Measurements from ENCODE around the gene NTN4.
"Not testable (repeated sequence)": the region's sequence is repeated elsewhere in the genome, so short reads cannot be mapped to it uniquely, and the experiment has no call there.

The NTN4 gene

GRCh38 chr12:95755261-95755865, 35.2 kb downstream of the NTN4 start:
- no peak for DNase-seq (ENCODE audit: low spot score)

- DNase-seq (ENCODE audit: low spot score) = not testable (repeated sequence)
Measured at GRCh38 chr12:95746062-95746461, 44.5 kb downstream of the NTN4 start.

- DNase-seq (ENCODE audit: low spot score) = no peak
Measured at GRCh38 chr12:95742586-95742985, 48.0 kb downstream of the NTN4 start.

GRCh38 chr12:95741635-95742034, 48.9 kb downstream of the NTN4 start:
- DNase-seq (ENCODE audit: low spot score) = no peak

GRCh38 chr12:95740751-95741150, 49.8 kb downstream of the NTN4 start:
- DNase-seq (ENCODE audit: low spot score) = no peak

- DNase-seq (ENCODE audit: low spot score) = no peak
Measured at GRCh38 chr12:95739561-95740313, 50.8 kb downstream of the NTN4 start.

- DNase-seq (ENCODE audit: low spot score) = no peak
Measured at GRCh38 chr12:95738024-95738611, 52.4 kb downstream of the NTN4 start.

GRCh38 chr12:95736631-95737030, 53.9 kb downstream of the NTN4 start:
- no peak for DNase-seq (ENCODE audit: low spot score)

GRCh38 chr12:95735728-95736127, 54.8 kb downstream of the NTN4 start:
- not testable (repeated sequence) for DNase-seq (ENCODE audit: low spot score)

- no peak for DNase-seq (ENCODE audit: low spot score)
Measured at GRCh38 chr12:95733141-95733825, 57.3 kb downstream of the NTN4 start.

- no peak for DNase-seq (ENCODE audit: low spot score)
Measured at GRCh38 chr12:95731519-95731958, 59.0 kb downstream of the NTN4 start.

GRCh38 chr12:95730457-95730856, 60.1 kb downstream of the NTN4 start:
- no peak for DNase-seq (ENCODE audit: low spot score)

GRCh38 chr12:95726903-95727302, 63.7 kb downstream of the NTN4 start:
- DNase-seq (ENCODE audit: low spot score) = no peak

GRCh38 chr12:95724767-95725166, 65.8 kb downstream of the NTN4 start:
- no peak for DNase-seq (ENCODE audit: low spot score)

GRCh38 chr12:95723693-95724384, 66.7 kb downstream of the NTN4 start:
- DNase-seq (ENCODE audit: low spot score) = no peak

GRCh38 chr12:95721320-95721719, 69.2 kb downstream of the NTN4 start:
- no peak for DNase-seq (ENCODE audit: low spot score)

- no peak for DNase-seq (ENCODE audit: low spot score)
Measured at GRCh38 chr12:95720146-95720545, 70.4 kb downstream of the NTN4 start.

- no peak for DNase-seq (ENCODE audit: low spot score)
Measured at GRCh38 chr12:95718772-95719171, 71.8 kb downstream of the NTN4 start.

- DNase-seq (ENCODE audit: low spot score) = no peak
Measured at GRCh38 chr12:95718006-95718431, 72.5 kb downstream of the NTN4 start.

- no peak for DNase-seq (ENCODE audit: low spot score)
Measured at GRCh38 chr12:95717316-95717928, 73.1 kb downstream of the NTN4 start.

- DNase-seq (ENCODE audit: low spot score) = no peak
Measured at GRCh38 chr12:95715177-95715576, 75.4 kb downstream of the NTN4 start.

GRCh38 chr12:95712269-95712668, 78.3 kb downstream of the NTN4 start:
- no peak for DNase-seq (ENCODE audit: low spot score)
